CD4-positive, alpha-beta T cell treated with Interleukin-15 for 1 hour (primary cell): Measurements from ENCODE around the gene ZC3H18.
A peak's percentile ranks its signal among the peaks of the same experiment; 100 is the strongest.
"Not testable (repeated sequence)": the region's sequence is repeated elsewhere in the genome, so short reads cannot be mapped to it uniquely, and the experiment has no call there.

Source experiments
- DNase-seq: peaks from one replicate; pipeline ENCODE4 v3.0.0-alpha.2; 2020

The ZC3H18 gene

DNA sequence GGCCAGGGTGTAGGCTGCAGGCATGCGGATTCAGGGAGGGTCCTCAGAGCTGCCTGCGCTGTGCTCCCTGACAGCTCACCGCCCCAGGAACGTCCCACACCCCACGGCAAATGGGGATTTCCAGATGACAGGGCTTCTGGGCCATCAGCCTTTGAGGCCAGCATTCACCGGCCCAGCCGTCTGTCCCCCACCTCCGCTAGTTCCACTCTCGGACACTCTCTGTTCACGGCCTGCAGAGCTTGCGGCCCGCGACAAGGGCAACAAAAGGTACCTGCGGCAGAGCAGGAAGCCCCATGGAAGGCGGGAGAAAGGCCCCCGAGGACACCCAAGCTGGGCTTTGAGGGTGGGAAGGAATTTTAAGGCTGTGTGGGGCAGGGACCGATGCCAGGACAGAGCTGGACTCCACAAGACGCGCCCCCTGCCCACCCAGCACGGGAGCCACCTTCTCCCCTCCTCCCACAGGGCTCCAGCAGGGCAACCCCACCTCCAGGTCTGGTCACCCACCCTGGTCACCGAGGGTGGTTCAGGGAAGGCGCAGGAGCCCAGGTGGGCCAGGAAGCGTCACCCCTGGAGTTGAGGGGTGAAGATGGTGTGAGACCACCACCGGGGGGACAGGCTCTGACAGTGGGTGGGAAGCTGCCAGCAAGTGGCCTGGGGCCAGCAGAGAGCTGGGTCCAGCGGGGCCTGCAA, 86.2 kb downstream of the ZC3H18 start:
- no peak for DNase-seq

DNA sequence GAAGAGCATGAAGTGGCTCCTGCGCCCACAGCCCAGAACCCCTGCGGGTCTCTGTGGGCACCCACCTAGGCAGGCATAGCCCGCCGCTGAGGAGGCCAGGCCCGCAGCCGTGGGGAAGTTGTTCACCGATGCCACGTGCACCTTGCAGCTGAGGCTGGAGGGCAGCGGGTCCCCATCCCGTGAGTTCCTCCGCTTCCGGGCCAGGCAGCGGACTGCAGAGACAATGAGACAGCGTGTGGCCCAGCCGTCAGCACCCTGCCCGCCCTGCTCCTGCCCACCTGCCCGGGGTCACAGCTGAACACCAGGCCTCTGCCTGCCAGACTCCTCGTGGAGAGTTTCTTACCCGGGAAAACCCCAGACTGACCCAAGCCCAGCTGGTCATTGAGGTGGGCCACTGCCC, 87.2 kb downstream of the ZC3H18 start:
- DNase-seq = no peak

DNA sequence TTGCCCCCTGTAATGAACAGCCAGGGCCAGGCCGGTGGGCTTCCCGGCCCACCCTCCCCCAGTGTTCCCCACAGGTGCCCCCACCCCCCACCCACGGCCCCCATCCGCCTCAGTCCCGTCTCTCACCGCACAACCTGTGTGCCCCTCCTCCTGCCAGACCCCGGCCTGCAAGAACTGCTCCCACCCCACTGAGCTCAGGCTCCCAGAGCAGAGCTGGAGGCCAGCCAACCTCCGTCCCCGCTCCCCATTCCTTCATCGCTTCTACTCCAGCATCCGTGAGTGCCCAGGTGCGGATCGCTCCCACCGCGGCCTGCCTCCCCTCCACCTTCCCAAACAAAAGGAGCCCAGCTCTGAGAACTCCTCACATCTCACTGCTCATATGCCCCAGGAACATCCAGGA, 88.5 kb downstream of the ZC3H18 start:
- DNase-seq = no peak

DNA sequence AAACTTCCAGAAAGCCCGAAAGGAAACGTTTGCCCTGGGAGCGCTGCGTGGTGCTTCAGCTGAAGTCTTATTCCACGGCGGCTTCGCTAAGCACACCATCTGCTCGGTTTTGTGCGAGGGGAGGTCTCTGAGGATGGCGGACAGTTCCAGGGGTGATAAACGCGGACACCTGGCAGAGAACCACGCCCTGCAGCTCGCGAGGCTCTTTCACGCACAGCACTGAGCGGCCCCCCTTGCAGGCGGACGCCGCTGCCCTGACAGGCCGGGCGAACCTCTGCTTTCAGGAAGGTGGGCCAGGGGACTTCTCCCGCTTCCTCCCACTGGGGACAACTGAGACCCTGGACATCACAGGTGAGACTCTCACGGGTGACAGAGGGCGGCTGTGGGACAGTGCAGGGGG, 89.0 kb downstream of the ZC3H18 start:
- DNase-seq = no peak

DNA sequence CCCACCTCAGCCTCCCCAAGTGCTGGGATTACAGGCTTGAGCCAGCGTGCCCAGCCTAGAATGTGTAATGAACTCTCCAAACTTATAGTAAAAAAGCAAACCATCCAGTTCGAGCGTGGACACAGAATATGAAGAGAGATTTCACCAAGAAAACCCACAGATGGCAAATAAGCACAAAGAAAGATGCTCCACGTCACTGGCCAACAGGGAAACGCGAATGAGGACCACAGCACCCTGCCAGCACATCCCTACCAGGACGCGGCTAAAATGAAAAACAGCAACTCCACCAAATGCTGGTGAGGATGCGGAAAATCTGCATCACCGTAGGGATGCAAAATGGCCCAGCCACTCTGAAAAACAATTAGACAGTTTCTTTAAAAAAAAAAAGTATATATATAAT, 91.3 kb downstream of the ZC3H18 start:
- no peak for DNase-seq

- DNase-seq = no peak
Observed at GRCh38 chr16:88662222-88662842, 92.1 kb downstream of the ZC3H18 start.

DNA sequence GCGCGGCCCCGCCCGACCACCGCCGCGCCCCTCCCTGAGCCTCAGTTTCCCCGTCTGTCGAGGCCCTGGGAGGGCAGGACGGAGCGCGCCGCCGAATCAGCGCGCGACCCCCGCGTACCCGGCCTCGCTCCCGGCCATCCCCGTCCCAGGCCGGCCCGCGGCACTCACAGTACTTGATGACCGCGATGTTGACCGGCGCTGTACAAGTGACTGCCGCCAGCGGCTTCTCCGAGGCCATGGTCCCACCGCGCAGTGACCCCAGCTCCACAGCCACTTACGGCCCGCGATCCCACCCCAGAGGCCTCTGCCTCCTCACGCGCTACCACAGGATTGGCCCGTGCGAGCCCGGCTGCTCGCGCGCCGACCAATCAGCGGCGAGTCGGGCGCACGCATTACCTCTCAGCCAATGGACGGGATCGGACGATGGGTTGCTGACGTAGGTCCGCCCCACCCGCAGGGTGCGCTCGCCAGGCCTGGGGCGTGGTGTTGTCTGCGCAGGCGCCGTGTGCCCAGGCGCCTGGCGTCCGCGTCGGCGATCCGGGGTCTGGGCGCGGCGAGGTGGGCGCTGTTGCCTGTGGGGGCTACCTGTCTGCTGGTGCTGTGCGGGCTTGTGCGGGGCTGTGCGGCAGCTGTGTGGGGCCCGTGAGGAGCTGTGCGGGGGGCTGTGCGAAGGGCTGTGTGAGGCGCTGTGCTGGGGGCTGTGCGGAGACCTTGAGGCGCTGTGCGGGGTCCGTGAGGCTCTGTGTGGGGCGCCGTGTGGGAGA, 92.8 kb downstream of the ZC3H18 start, which contains the start of gene MVD:
Gene MVD (minus strand): TSS at position 249 of the 764 bp plus-strand sequence. CDS start 11 bp downstream, at position 238.
- peak; percentile 97 for DNase-seq

DNA sequence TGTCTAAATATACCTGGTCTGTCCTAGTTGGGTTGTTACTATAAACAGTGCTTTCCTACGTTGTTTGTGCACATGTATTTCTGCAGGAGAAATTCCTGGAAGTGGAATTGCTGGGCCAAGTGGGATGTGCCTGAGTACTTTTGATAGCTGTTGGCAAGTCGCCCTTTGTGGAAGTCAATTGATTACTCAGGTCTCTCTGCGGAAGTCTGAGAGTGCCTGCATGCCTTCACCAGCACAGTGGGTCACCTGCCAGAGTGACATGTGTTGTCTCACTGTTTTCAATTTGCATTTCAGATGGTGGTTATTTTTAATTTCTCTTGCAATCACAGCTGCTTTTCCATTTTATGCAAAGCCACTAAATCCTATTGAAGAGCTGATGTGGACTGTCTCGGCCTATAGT, 94.9 kb downstream of the ZC3H18 start:
- no peak for DNase-seq

DNA sequence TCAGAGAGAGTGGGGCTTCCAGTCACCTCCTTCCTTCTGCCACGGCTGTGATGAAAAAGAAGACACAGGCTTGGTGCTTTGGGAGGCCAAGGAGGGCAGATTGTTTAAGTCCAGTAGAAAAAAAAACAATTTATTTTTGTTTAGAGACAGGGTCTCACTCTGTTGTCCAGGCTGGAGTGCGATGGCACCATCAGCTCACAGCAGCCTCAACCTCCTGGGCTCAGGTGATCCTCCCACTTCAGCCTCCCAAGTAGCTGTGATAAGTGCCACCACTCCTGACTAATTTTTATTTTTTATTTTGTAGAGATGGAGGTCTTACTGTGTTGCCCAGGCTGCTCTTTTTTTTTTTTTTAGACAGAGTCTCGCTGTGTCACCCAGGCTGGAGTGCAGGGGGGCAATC, 95.4 kb downstream of the ZC3H18 start:
- DNase-seq = no peak

DNA sequence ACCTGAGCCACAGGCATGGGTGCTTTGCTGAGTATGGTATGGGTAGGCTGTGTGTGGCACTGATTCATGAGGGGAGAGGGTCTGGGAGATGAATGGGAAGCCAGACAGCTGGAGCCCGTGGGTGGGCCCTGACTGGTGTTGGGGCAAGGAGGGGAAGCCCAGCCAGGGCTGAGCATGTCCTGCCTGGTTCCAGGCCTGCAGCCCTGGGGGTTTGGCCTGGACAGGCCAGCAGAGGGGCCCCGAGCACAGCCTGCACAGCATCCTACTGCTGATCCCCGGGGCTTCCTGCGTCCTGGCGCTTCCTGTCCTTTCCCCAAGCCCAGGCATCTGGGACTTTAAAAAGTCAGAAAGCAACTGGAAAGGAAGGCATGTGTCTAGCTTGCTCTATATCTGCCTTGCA, 97.3 kb downstream of the ZC3H18 start:
- DNase-seq = no peak

DNA sequence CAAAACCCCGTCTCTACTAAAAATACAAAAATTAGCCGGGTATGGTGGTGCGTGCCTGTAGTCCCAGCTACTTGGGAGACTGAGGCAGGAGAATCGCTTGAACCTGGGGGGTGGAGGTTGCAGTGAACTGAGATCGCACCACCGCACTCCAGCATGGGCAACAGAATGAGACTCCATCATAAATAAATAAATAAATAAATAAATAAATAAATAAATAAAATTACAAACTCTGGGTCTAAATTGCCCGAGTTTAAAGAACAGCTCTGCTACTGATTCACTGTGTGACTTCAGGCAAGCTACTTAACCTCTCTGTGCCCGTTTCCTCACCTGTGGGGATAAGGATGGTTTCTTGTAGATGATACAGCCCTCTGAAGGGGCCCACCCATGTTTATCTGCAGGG, 99.3 kb downstream of the ZC3H18 start:
- DNase-seq = not testable (repeated sequence)

DNA sequence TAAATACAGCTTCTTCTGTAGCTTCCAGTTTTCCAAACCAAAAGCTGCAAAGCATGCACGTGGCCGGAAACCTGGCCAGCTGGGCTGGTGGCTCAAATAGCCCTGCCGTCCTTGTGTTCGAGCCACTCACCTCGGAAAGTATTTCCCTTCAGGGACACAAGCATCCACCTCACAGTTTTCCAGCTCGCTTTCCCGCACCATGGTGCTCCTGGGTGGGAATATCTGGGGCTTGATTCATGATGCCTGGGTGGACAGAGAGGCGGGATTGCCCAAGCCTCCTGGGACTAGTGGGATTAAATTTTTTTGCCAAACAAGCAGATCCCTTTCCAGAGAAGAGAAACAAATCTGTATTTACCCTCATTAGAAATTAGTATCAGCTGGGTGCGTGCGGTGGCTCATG, 99.8 kb downstream of the ZC3H18 start:
- no peak for DNase-seq

- no peak for DNase-seq
Observed at GRCh38 chr16:88671806-88672205, 101.6 kb downstream of the ZC3H18 start.

DNA sequence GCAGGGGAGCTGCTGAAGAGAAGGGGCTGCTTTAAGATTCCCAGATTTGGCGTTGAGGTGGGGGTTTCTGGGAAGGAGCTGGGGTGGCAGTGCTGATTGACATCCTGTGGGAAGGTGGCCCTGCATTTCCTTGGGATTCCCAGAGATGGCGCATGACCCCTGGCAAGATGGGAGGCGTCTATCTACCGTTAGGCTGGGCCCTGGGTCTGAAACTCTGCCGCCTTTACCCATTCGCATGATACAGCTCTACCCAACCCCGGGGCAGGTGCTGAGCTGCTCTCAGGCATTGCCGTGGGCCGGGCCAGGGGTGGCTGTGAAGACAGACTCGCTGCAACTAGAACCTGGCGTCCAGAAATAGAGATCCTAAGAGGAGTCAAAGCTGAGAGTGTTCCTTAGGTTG, 102.6 kb downstream of the ZC3H18 start:
- DNase-seq = no peak

GRCh38 chr16:88673716-88674379, 103.6 kb downstream of the ZC3H18 start:
- DNase-seq = no peak

GRCh38 chr16:88676502-88677242, 106.5 kb downstream of the ZC3H18 start:
- no peak for DNase-seq

DNA sequence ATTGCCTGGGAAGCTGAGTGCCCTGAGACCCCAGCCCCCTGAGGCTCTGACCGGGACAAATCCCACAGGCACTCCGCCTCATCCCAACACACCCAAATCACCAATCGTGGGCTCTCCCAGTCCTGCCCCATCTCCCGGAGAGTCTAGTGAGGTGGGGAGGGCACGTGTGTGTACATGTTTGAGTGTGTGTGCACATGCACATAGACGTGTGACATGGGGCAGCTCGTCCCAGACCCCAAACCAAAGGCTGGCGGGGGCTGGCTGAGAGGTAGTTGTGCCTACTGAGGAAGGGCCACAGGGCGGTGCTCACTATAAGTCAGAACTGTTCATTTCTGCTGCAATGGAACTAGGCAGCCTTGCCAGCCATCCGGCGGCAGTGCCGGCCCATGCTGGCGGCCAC, 107.5 kb downstream of the ZC3H18 start:
- no peak for DNase-seq

GRCh38 chr16:88678224-88678979, 108.2 kb downstream of the ZC3H18 start:
- no peak for DNase-seq

DNA sequence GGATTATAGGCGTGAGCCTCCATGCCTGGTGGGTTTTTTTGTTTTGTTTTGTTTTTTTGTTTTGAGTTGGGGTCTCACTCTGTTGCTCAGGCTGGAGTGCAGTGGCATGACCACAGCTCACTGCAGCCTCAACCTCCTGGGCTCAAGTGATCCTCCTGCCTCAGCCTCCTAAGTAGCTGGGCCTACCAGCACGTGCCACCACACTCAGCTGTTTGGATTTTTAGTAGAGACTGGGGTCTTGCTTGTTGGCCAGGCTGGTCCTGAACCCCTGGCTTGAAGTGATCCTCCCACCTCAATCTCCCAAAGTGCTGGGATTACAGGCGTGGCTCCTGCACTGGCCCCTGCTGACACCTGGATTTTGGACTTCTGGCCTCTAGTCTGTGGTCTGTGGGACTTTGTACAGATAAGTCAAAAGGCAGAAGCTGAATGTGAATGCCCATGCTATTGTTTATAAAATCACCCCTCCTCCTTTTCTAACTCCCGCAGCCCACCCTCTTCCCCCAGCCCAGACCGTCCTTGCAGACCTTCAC, 110.4 kb downstream of the ZC3H18 start:
- no peak for DNase-seq

DNA sequence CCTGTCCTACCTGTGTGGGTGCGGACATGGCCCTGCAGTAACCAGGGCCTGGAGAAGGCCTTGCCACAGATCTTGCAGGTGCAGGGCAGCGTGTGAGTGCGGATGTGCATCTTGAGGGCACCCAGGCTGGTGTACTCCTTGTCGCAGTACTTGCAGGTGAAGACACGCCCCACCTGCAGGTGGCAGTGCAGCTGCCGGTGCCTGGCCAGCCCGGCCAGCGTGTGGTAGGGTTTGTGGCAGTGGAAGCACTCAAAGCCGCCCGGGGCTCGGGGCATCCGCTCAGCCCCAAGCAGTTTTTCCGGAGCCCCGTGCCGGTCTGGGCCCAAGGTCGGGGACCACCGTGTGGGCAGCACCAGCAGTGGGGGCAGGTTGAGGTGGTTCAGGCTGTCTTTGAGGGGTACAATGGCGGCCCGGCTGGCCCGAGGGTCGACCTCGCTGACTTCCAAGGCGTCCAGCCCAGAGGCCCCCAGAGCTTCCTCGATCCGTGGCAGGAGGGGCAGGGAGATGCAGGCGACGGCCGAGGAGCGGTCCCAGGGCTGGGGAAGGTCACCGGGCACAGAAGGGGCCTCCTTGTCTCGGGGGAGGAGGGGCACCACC, 111.0 kb downstream of the ZC3H18 start:
- peak; percentile 64 for DNase-seq
